SJSA1 (cell line): Measurements from ENCODE around the gene PHYHIPL. TPM values are rescaled to one million over a fixed set of nuclear protein-coding genes. Genes with fewer than 3 reads are reported as not detected.

ENCODE experiments used
- DNase-seq, 2 experiments: peaks; one replicate each; pipeline ENCODE4 v3.0.0-alpha.2; 2015 to 2020; ENCODE audit warnings: low spot score in 2 of 2, low read depth in 1 of 2
- H3K27ac ChIP-seq: fragments of 250-450 bp; sonication (Bioruptor Pico); 2 replicates; pipeline ENCODE4 v1.5.1; 2020; ENCODE audit warnings: mild to moderate bottlenecking, moderate library complexity
- H3K27me3 ChIP-seq: fragments of 250-450 bp; sonication (Bioruptor Pico); replicated peaks from 2 replicates; pipeline ENCODE4 v1.5.1; 2020; ENCODE audit warnings: mild to moderate bottlenecking, moderate library complexity
- H3K36me3 ChIP-seq: fragments of 250-450 bp; sonication (Bioruptor Pico); 2 replicates; pipeline ENCODE4 v1.5.1; 2020; ENCODE audit warnings: mild to moderate bottlenecking
- H3K4me1 ChIP-seq: fragments of 250-450 bp; sonication (Bioruptor Pico); replicated peaks from 2 replicates; pipeline ENCODE4 v1.6.1; 2021; ENCODE audit warnings: mild to moderate bottlenecking
- H3K4me3 ChIP-seq: fragments of 250-450 bp; sonication (Bioruptor Pico); 2 replicates; pipeline ENCODE4 v1.5.1; 2020; ENCODE audit warnings: mild to moderate bottlenecking
- H3K9me3 ChIP-seq: fragments of 250-450 bp; sonication (Bioruptor Pico); replicated peaks from 2 replicates; pipeline ENCODE4 v1.5.1; 2020; ENCODE audit warnings: mild to moderate bottlenecking
- total RNA-seq: library from RNA; depleted of rRNA; stranded (reverse); fragments of >200 nt; shearing (Covaris generic); gene quantifications from 2 replicates; pipeline ENCODE4 v1.2.3, GENCODE V29; 2014; rRNA removed

PHYHIPL gene
- total RNA-seq, 1 experiment from 2014 or later, result not detected

DNA sequence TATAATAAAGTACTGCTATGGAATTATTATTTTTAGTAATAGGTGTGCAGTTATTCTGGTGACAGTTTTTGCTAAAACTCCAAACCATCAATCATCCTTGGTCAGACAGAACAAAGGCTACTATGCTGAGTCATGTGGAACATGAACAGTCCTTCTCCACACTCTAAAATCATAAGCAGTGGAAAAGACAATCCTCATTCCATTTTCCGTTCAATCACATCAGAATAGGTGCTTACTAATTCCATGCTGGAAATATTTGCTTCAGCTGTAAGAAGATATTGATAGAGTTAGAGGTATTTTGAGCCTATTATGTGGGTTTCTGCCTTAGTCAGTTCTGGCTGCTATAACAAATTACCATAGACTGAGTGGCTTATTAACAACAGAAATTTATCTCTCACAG, 103.0 kb downstream of the PHYHIPL start:
- Histone ChIP-seq H3K27me3 (no peaks in the 10 kb centered on the region), H3K36me3 (no peaks in the 10 kb centered on the region)

GRCh38 chr10:59279991-59280505, 103.6 kb downstream of the PHYHIPL start:
- H3K27ac ChIP-seq, result no peak overlapping the region
- DNase-seq, result no peak

More for the DNA sequence above, 103.0 kb downstream of the PHYHIPL start:
- no peak for DNase-seq
- no peaks in the 10 kb centered on the region for H3K9me3 ChIP-seq
- no peak overlapping the region for H3K27ac ChIP-seq
- H3K4me3 ChIP-seq, result no peak overlapping the region
- H3K4me1 ChIP-seq, result no peaks in the 10 kb centered on the region

DNA sequence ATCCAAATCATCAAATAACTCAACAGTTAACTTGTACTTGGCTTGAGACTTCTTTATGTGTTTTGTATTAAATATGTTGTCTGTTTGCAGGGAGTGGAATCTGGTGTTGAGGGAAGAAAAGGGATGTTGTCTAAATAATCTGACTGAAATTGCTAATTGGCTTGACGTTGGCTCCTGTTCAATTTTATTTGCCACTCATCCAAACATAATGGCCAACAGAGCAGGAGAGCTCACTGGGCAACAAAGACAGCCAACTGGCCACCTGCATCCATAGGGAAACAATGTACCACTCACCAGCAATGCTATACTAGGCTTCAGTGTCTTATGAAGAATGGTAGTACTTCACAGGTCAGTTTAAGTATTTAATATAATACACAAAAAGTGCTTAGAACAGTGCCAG, 105.4 kb downstream of the PHYHIPL start:
- Histone ChIP-seq H3K4me3 (no peak overlapping the region), H3K27me3 (no peaks in the 10 kb centered on the region), H3K9me3 (no peaks in the 10 kb centered on the region), H3K4me1 (no peaks in the 10 kb centered on the region), H3K27ac (no peak overlapping the region), H3K36me3 (no peaks in the 10 kb centered on the region)
- DNase-seq, result no peak

More at GRCh38 chr10:59279991-59280505, 103.6 kb downstream of the PHYHIPL start:
- H3K4me1 ChIP-seq, result no peaks in the 10 kb centered on the region
- no peaks in the 10 kb centered on the region for H3K9me3 ChIP-seq
- no peaks in the 10 kb centered on the region for H3K36me3 ChIP-seq
- no peaks in the 10 kb centered on the region for H3K27me3 ChIP-seq
- H3K4me3 ChIP-seq, result no peak overlapping the region

DNA sequence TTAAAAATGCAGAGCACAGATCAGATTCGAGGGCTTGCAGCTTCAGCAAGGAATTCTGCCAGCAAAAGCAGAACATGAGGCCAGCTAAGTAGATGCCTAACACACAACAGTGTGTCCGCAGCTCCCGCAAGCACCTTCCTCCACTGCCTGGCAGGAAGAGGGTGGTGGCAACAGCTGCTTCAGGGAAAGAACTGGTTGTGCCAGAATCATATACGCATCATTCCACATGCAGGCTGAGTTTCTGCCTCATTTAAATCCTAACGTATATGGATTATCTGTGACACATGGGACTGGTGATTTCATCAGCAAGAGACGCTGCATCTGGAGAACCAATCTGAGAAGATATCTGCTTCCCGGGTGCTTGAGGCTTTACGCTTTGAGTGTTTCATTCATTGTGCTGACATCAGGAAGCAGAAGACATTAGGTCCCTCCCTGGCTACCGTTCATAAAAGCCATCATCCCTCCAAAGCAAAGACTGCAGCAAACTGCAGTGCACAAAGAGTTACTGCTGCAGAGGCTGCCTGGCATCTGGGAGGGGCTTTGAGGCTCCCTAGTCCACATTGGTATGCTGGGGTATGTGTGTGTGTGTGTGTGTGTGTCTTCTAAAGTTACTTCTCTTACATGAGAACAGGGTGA, 107.1 kb downstream of the PHYHIPL start:
- Histone ChIP-seq H3K9me3 (no peaks in the 10 kb centered on the region), H3K4me3 (no peak overlapping the region), H3K36me3 (no peaks in the 10 kb centered on the region), H3K27me3 (no peaks in the 10 kb centered on the region), H3K4me1 (no peaks in the 10 kb centered on the region), H3K27ac (no peak overlapping the region)
- DNase-seq, result no peak

- Histone ChIP-seq H3K36me3 (no peaks in the 10 kb centered on the region), H3K4me3 (no peak overlapping the region), H3K4me1 (no peaks in the 10 kb centered on the region), H3K27ac (no peak overlapping the region), H3K9me3 (no peaks in the 10 kb centered on the region), H3K27me3 (no peaks in the 10 kb centered on the region)
- DNase-seq, result no peak
Measured at GRCh38 chr10:59284118-59284975, 107.9 kb downstream of the PHYHIPL start.

DNA sequence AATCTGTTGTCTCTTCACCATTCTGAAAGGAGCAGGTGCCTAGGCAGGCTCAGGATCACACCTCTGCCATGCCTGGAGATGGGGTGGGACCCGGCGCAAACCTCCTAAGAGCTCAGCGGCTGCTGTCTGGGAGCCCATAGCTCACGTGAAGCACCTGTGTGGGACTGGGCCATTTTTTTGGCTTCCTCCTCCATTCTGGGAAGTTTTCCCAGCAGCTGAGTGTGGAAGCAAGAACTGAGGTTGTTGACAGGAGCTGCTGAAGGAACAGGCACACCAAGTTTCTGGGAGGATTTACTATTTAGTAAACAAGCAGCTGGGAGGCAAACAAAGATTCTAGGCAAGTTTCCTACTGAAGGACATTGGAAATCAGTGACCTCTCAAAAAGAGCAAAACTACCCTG, 108.6 kb downstream of the PHYHIPL start:
- H3K9me3 ChIP-seq, result no peaks in the 10 kb centered on the region
- H3K4me3 ChIP-seq, result no peak overlapping the region
- no peak for DNase-seq
- no peak overlapping the region for H3K27ac ChIP-seq
- no peaks in the 10 kb centered on the region for H3K27me3 ChIP-seq
- no peaks in the 10 kb centered on the region for H3K36me3 ChIP-seq
- H3K4me1 ChIP-seq, result no peaks in the 10 kb centered on the region

DNA sequence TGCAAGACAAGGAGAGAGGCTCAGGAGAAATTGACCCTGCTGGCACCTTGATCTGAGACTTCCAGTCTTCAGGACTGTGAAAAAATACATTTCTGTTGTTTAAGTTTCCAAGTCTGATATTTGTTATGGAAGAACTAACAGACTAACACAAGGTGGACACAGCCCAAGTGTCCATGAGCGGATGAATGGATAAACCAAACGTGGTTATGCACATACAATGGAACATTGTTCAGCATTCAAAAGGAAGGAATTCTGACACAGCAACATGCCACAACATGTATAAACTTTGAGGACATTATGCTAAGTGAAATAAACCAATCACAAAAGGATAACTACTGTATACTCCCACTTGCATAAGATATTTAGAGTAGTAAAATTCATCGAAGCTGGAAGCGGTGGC, 109.4 kb downstream of the PHYHIPL start:
- no peak overlapping the region for H3K27ac ChIP-seq
- H3K4me1 ChIP-seq, result no peaks in the 10 kb centered on the region
- no peaks in the 10 kb centered on the region for H3K9me3 ChIP-seq
- H3K4me3 ChIP-seq, result no peak overlapping the region
- H3K27me3 ChIP-seq, result no peaks in the 10 kb centered on the region
- H3K36me3 ChIP-seq, result no peaks in the 10 kb centered on the region
- no peak for DNase-seq

GRCh38 chr10:59287587-59288255, 111.3 kb downstream of the PHYHIPL start:
- H3K9me3 ChIP-seq, result no peaks in the 10 kb centered on the region
- DNase-seq, result no peak
- H3K4me3 ChIP-seq, result no peak overlapping the region
- no peaks in the 10 kb centered on the region for H3K36me3 ChIP-seq
- no peaks in the 10 kb centered on the region for H3K27me3 ChIP-seq
- H3K27ac ChIP-seq, result no peak overlapping the region
- no peaks in the 10 kb centered on the region for H3K4me1 ChIP-seq

DNA sequence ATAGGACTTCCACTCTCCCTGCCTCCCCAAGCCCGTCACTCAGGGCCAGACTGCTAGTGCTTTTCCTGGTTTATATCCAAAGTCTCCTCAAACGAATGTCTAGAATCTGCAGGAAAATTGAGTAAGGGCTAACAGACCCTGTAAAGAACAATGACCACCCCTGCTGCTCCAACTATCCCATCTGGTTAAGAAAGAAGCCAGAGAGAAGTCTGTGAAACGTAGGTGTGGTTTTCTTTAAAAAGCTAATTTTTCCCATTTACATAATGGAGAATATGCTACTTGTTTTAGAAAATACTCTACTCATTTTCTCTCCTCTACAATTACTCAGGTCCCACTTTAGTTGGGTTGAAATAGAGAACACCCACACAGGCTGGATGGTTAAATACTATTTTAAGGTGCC, 113.4 kb downstream of the PHYHIPL start:
- no peak for DNase-seq
- no peaks in the 10 kb centered on the region for H3K36me3 ChIP-seq
- H3K4me1 ChIP-seq, result no peaks in the 10 kb centered on the region
- H3K27ac ChIP-seq, result no peak overlapping the region
- no peak overlapping the region for H3K4me3 ChIP-seq
- no peaks in the 10 kb centered on the region for H3K9me3 ChIP-seq
- H3K27me3 ChIP-seq, result no peaks in the 10 kb centered on the region

DNA sequence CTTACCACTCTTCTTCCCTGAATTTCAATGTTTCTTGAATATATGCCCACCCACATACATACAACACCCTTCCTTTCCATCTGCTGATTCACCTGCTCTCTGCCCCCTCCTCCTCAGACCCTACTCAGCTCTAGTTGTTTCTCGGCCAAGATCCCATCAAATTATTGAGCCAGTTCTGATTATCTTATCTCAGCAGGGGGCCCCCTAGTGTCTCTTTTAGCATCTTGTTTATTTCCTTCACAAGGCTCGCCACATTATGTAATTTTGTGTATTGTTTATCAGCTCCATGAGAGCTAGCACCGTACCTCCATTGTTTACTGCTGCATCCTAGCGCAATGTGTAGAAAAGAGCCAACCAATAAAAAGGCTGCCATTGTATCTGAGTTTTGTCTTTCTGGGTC, 114.0 kb downstream of the PHYHIPL start:
- H3K27me3 ChIP-seq, result no peaks in the 10 kb centered on the region
- no peaks in the 10 kb centered on the region for H3K36me3 ChIP-seq
- no peaks in the 10 kb centered on the region for H3K4me1 ChIP-seq
- DNase-seq, result no peak
- no peaks in the 10 kb centered on the region for H3K9me3 ChIP-seq
- H3K27ac ChIP-seq, result no peak overlapping the region
- no peak overlapping the region for H3K4me3 ChIP-seq

Other genes with a start within 250 kb of the PHYHIPL start
- gene FAM13C, start 185.9 kb downstream of the PHYHIPL start, total RNA-seq, result 0.03 TPM in 1 of 2 replicates, not detected in the other